NCI-H82 treated with DMSO at 0.1 percent for 48 hours (cell line): ENCODE data around the gene DPPA2.
"Not testable (repeated sequence)": the region's sequence is repeated elsewhere in the genome, so short reads cannot be mapped to it uniquely, and the experiment has no call there.

ENCODE experiments used
- DNase-seq: peaks from one replicate; lab custom pipeline; 2025; ENCODE audit not compliant: unreplicated experiment; lab: John Stamatoyannopoulos, UW

The DPPA2 gene

DNA sequence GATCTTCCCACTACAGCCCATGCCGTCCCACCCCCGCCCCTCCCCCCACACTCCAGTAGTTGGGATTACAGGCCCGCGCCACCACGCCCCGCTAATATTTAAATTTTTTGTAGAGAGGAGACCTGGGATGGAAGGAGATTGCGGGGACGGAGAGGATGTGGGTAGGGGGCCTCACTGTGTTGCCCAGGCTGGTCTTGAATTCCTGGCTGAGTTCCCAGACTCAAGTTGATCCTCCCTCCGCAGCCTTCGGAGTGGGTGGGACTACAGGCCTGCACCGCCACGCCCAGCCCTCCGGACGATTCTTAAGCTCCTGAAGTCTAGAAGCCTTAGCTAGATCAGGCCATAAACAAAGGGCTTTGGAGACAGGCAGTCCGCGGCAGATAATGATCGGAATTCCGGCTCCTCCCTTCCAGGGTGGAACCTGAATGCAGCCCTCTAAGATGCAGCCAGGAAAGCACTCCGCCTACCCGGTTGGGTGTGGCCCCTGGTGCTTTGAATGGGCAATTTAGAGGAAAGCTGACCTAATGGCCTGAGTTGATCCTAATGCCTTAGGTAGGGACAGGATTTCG lies at the start of gene DPPA2:
Gene DPPA2, minus strand, starts transcription at position 356 of the 569 bp plus-strand sequence. CDS start 1,975 bp downstream, outside the sequence.
- no peak for DNase-seq

GRCh38 chr3:109364088-109364487 lies 47.8 kb upstream of the DPPA2 start:
- DNase-seq, result no peak

- no peak for DNase-seq
These were observed 47.3 kb upstream of the DPPA2 start for GRCh38 chr3:109363634-109364033.

DNA sequence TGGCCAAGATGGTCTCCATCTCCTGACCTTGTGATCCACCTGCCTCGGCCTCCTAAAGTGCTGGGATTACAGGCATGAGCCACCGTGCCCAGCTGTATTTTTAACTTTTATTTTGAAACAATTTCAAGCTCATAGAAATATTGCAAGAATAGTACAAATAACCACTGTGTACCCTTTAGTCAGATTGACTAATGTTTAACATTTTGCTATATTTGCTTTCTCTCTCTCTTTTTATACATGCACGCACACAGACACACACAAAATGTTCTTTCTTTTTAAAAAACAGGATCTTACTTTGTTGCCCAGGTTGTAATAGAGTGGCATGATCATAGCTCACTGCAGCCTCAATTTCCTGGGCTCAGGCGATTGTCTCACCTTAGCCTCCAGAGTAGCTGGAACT lies 46.5 kb upstream of the DPPA2 start:
- no peak for DNase-seq

- DNase-seq, result not testable (repeated sequence)
These were observed 42.5 kb upstream of the DPPA2 start for GRCh38 chr3:109358809-109359208.

GRCh38 chr3:109356442-109357155 lies 40.3 kb upstream of the DPPA2 start:
- DNase-seq, result no peak

DNA sequence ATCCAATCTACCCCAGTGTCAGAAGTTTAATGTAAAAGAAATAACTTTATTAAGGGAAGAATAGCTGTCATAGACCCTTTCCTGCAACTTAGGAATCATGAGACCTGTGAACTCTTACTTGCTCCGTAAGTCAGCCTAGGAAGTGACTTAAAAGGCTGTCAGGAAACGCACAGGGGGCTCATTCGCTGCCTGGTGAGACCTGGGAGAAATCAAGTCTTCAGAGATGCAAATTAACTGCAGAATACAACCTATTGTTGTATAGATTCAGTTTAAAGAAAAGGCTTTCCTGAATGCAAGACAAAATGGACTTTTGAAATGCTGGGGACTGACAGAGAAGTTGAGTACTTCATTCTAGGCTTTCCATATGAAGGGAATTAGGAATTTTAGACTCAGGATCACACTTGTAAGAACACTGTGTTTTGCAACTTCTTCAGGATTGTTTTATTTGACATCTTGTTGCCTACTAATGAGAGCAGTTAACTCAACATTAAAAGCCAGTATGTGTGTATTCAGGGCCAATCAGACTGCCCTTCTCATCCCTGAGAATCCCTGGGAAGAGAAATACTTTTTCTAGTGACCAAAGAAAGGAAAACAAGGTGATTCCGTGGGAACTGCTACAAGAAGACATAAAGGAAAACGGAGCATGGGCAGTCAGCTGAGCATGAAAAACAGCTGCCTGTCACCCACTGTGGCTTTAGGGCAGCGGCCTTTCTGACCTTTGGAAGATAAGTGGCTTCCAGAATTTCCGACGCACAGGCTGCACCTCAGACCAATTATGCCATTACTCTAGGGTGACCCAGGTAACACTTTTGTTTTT lies 39.5 kb upstream of the DPPA2 start:
- DNase-seq, result no peak

- DNase-seq, result peak; percentile 42
These were observed 36.7 kb upstream of the DPPA2 start for GRCh38 chr3:109353057-109353456.

DNA sequence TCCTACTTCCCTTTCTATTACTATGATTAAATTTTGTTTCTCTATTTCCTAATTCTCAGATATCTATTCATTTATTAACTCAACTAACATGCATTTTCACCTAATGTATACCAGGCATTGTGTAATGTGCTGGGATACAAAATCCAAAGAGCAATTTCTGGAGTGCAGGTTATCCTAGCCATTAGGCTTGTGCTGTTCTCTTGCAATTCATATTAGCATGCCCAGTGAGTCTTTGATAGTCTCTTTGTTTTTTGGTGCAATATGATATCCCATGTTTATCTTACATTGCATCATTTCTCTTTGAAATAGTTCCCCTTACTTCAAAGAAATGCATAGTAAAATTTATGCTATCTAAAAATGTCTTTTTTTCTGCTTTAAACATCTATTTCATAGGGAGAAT lies 34.9 kb upstream of the DPPA2 start:
- DNase-seq, result no peak

DNA sequence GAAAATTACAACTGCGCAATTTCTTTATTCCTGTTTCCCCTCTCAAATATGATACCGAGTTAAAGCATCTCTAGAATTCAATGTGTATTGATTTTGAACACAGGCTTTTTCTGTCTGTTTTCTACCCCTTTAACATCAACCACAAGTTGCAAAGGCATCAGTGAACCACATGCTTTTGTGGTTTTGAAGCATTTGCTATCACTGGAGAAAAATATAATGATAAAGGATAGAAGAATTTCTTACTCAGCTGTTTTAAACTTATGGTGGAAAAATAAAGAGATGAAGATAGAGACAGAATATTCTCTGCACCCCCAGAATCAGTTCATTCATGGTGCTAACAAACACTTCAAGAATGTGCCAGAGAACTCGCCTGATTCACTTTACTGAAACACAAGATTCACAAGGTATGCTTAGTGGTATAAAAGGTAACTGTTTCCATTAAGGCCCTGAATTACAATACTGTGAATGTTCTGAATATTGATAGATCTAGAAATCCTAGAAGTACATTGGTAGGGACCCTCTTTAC lies 30.5 kb upstream of the DPPA2 start:
- no peak for DNase-seq

- no peak for DNase-seq
These were observed 29.8 kb upstream of the DPPA2 start for GRCh38 chr3:109346099-109346498.

GRCh38 chr3:109339714-109340648 lies 23.7 kb upstream of the DPPA2 start:
- no peak for DNase-seq

DNA sequence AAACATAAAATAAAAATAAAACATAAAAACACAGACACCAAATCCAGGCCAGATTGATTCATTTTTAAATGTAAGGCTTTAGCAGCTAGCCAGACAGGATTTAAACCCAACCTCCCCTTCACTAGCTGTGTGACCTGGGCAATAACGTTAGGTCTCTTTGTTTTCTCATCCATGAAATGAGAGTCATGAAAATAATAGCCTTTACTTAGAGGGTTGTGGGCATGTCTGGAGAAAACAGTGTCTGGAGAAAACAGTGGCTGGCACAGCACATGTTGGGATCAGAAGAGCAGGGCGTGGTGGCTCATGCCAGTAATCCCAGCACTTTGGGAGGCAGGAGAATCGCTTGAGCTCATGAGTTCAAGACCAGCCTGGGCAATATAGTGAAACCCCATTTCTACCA lies 22.9 kb upstream of the DPPA2 start:
- no peak for DNase-seq

GRCh38 chr3:109338322-109338721 lies 22.0 kb upstream of the DPPA2 start:
- DNase-seq, result no peak

DNA sequence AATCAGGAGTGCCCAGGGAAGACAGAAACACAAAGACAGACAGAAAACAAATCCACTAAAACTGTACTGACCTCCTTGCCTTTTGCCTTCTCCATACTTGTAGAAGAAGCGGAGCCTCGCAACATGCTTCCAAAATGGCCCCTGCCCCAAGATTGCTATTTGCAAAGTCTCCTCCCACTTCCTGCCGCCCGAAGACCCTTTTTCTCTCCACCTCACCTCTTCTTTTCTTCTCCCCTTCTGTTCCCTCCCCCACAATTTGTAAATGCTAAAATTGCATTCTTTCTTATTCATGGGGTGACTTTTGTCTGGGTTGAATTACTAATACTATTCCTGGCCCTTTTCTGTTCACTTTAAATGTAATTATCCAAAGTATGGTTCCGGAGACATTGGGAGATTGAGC lies 21.1 kb upstream of the DPPA2 start, which contains the start of gene DPPA4:
Gene DPPA4, minus strand, starts transcription at position 154 of the 400 bp plus-strand sequence. Its CDS starts 29 bp downstream, at position 125.
- no peak for DNase-seq

DNA sequence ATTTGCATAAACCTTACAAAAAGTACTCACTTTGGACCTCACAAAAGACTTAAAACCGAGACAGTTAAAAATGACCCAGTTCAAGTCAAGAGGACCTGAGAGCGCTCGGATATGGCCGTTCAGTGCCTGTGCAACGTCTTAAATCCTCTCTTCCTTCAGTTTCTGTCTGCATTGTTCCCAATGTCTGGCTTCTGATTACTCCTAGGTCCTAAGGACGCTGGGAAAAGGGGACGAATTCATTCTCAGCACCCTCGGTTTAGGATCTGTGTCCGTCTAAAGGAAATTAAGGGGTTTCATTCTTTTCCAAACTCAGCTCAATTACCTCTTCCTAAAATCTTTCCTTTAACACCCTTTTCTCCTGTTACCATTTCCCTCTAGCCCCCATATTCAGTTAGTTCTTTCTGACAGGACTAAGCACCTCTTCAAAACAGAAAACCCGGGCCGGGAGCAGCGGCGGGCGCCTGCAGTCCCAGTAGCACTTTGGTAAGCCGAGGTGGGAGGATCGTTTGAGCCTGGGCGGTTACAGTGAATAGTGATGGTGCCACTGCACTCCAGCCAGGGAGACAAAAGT lies 20.1 kb upstream of the DPPA2 start:
- no peak for DNase-seq

DNA sequence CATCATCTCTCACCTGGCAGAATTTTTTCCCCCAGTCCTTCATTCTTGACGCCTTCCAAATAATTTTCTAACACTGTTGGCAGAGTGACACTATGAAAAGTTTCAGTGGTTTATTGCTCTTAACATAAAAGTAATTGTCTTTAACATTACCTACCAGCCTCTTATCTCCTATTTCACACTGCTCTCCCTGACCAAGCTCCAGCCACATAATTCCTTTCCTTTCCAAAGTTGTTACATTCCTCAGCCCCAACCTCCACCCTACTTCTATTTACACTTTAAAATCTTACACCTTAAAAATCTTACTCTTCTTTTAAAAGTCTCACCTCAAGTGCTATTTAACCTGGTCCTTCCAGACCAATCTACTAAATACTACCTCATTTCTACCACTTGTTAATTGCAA lies 18.3 kb upstream of the DPPA2 start:
- no peak for DNase-seq

- DNase-seq, result no peak
These were observed 15.4 kb upstream of the DPPA2 start for GRCh38 chr3:109331692-109332091.

DNA sequence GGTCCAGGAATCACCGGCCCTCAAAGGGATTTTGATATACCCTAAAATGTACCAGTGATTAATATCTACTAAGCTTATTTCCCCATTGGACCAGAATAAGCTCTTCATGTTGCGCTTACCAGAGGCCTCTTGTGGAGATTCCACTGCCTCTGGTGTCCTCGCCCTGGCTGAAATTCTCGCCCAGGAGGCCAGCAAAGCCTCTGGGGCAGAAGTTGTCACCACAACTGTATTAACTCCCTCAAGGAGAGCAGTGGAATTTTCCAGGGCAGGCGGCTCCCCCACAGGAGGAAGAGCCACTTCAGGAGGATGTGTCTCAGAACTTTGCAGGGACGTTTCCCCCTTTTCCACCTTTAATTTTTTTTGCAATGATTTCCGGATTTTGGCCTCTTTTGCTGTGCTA lies 14.1 kb upstream of the DPPA2 start:
- DNase-seq, result no peak

DNA sequence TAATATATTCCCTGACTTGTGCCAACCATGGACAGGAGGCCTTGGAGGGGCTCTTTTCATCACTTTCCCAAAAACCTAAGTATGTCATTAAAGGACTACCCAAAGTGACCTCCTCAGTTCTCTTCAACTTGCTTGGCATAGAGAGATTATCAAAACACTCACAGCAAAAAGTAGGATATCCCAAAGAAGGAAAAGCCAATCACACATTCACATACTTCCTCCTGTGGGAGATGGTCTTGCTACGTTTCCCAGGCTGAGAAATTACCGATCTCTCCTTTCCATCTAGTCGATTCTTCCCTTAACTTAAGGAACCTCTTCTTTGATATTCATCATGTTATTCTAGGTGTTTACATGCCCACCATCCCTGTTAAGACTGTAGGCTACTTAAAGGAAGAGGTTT lies 11.9 kb upstream of the DPPA2 start:
- DNase-seq, result no peak
